AG08395 (cell line): Measurements from ENCODE around the gene SDCBP2.
A peak's percentile ranks its signal among the peaks of the same experiment; 100 is the strongest.

Experiments used
- DNase-seq: peaks from one replicate; pipeline ENCODE4 v3.0.0; 2012; ENCODE audit warnings: mixed read lengths, low spot score

Gene SDCBP2

DNA sequence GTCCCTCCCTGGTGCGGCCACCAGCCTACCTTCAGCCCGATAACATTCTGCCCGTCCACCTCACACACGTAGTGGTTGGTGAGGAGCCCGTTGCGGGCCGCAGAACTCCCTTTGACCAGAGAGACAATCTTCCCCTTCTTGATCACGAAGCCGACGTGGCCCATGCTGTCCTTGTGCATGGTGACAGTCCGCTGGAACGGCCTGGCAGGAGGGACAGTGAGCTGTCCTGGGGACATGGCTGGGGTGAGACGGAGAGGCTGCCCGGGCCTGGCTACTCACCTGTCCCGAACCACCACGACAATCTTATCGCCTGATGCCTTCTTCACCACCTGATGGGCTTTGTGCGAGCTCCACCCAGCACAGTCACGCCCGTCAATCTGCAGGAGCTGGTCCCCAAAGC is 16.6 kb downstream of the SDCBP2 start:
- DNase-seq = no peak

DNA sequence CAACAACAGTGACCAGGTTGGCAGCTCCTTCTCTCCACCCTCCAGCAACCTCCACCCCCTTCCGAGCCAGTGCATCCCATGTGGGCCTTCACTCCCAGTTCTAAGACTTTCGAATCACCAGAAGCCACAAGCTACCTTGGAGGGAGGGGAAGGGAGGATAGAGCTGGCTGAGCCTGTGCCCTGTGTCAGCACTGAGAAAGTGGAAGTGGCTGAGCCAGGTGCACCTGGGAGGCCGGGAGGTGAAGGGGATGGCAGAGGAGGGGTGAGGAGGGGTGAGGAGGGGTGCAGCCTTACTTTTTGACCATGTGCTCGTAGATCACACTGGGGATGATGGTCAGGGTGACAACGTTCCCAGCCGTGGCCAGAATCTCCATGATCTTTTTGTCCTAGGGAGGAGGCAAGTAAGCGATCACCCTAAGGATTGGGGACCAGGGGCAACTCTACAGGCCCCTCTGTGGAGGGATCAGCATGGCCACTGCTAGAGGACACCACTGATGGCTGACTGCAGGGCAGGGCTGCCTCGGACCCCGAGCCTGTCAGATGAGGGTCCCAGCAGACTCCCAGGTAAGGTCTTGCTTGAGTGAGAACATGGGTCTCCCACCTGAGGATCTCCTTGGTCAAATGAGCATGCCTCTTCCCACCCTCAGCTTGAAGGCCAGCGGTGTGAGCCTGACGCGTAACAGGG is 18.3 kb downstream of the SDCBP2 start:
- DNase-seq = no peak

DNA sequence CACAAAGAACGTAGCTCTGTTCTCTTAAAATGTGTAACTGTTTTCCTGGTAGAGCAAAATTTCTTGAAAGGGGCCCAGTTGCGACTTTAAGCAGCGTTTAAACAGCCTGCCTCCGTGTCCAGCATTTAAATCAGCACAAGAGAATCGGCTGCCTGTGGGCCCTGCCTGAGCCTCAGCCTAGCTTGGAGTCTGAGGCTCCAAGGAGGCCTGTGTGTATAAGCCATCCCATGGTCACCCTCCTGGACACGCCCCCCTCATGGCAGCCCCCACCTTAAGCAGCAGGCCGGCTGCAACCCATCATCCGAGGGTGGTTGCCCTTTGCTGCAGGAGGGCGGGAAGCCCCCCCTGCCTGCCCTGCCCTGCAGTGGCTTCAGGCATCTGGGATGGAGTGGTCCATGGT is 18.9 kb downstream of the SDCBP2 start:
- DNase-seq = no peak

DNA sequence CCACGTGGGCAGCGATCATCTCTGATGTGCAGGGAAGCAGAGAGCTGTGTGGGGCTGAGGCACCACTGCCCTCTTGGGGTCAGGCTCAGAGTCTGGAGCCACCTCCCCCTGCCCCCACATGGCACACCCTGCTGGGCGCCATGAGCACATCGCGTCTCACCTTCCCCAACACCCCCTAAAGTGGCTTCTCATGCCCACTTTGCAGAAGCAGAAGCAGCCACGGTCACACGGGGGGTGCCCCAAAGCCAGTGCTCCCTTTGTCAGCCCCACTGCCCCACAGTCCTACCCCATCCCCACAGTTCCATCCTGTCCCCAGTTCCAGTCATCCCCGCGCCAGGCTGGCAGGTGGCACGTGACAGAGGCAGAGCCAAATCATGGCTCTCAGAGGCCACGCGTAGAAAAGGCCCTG is 19.5 kb downstream of the SDCBP2 start:
- DNase-seq = no peak

DNA sequence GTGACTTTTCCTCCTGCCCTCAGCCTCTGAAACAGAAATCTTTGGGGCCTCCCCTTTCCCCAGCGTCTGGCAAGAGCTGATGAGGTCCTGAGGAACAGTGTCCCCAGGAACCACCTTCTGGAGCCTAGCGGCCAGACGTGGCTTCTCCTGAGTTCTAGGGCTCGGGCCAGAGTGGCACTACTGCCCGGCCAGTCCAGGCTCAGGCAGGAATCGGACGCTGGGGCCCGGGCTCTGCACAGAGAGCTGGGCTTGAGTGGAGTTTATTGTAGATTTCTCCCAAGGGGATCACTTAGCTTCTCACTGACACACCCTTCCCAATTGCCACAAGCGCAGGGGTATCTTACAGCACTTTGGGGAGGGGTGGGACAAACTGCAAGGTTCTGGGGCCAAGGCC is 20.2 kb downstream of the SDCBP2 start:
- no peak for DNase-seq

DNA sequence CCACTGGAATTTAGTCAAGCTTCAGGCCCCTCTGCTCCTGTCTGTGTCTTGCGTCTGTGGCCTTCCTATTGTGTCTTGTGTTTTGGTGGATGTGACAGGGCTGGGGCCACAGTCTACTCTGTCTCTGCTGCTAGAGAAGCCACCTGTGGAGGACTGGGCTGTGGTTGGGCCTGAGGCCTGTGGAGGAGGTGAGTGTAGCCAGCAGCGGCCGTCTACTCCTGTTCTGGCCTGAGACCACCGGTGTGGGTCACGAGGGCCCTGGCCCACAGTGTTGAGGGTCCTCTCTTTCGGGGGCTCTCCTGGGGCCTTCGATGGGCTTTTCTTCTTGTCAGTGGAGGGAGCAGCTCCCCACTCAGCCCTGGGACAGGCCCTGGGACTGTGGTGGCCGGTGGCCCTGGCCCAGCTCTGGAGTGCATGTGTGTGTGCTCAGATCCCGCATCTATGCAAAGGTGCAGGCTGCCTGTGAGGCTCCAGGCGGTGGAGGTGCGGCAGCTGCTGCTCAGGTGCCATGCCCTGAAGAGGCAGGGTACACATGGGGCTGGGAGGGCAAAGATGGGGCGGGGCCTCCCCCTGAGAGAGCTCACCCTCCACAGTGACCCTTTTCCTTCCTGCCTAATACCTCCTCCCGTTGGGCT is 20.8 kb downstream of the SDCBP2 start:
- no peak for DNase-seq

DNA sequence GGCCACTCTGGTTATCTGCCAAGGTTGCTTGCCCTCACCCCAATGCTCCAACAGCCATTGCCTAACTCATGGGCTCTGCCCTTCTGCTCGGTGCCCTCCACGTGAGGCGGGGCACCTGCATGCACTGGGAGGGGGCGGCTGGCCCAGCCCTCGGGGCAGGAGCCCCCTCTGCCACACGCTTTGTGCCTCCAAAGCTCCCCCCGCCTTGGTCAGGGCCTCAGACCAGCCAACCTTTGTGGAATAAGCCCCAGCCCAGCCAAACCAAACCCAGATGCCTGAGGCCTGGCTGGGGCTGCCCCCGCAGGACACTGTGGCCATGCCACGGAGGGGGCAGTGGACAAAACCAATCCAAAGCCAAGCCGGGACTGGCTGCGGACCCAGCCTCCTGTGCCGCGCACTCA is 21.4 kb downstream of the SDCBP2 start:
- no peak for DNase-seq

DNA sequence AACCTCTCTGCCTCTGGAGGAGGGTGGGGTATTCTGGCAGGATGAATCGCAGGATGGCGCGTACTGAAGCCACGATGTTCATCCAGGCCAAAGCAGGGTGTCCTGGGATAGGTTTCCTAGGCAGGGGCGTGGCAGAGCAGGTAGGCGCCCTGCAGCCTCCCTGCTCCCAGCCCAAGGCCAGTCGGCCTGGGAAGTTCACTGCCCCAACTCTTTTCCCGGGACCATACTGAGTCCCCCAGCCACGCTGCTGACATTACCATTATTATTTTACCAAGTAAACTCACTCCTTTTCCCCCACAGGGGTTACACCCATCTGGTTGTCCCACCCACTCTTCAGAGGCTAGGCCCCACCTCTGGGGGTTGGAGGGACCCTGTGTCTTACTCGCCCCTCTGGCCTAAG is 21.8 kb downstream of the SDCBP2 start:
- no peak for DNase-seq

DNA sequence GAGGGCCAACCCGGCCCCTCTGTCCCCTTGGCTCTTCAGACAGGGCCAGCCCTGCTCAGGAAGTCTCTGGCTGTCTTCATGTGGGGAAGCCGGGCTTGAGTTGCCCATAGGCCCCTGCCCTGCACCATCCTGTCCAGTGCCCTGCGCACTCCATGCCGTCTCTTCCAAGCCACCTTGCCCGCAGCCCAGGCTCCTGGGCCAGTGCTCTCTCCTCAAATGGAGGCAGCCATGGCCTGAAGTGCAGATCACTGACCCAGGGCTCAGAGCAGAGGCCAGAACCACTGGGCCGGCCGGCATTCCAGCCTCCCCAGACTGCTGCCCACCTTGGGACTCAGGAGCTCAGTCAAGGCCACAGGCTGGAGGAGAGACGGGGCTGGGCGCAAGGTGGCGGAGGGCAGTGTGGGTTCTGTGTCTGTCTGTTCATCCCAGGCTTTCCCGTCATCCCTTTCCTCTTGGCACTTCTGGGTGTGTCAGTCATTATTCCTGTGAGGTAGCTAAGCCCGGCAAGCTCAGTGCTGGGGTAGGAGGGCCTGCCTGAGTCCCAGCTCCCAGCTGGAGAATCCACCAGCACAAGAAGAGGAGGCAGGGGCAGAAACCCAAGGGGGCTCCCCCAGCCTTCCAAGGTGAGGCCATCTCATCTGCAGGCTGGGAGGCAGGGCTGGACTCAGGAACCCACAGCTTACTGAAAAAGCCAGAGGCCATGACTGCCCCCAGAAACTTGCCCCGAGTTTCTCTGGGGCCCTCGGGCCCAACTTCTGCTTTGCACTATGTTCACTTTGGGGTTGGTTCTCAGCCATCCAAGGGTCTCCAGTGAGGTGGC is 22.4 kb downstream of the SDCBP2 start:
- no peak for DNase-seq

DNA sequence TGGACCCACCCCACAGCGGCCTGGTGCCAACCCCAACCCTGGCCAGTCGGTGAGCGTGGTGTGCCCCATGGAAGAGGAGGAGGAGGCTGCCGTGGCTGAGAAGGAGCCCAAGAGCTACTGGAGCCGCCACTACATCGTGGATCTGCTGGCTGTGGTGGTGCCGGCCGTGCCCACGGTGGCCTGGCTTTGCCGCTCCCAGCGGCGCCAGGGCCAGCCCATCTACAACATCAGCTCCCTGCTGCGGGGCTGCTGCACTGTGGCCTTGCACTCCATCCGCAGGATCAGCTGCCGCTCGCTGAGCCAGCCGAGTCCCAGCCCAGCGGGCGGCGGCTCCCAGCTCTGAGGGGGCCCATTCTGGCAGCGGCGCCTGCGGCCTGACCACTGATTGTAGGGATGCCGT is 23.2 kb downstream of the SDCBP2 start:
- DNase-seq = no peak

DNA sequence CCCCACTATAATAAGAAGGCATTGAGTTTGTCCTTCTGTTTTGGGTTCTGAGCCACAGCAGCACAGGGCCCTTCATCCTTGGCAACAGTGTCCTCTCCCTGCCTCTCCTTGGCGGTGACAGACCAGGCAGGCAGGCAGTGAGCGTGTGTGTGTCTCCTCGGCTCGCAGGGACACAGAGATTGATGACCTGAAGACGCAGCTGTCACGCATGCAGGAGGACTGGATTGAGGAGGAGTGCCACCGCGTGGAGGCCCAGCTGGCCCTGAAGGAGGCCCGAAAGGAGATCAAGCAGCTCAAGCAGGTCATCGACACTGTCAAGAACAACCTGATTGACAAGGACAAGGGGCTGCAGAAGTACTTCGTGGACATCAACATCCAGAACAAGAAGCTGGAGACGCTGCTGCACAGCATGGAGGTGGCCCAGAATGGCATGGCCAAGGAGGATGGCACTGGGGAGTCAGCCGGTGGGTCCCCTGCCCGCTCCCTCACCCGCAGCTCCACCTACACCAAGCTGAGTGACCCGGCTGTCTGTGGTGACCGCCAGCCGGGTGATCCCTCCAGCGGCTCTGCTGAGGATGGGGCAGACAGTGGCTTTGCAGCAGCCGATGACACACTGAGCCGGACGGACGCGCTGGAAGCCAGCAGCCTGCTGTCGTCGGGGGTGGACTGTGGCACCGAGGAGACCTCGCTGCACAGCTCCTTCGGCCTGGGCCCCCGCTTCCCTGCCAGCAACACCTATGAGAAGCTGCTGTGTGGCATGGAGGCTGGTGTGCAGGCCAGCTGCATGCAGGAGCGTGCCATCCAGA is 24.0 kb downstream of the SDCBP2 start:
- no peak for DNase-seq

DNA sequence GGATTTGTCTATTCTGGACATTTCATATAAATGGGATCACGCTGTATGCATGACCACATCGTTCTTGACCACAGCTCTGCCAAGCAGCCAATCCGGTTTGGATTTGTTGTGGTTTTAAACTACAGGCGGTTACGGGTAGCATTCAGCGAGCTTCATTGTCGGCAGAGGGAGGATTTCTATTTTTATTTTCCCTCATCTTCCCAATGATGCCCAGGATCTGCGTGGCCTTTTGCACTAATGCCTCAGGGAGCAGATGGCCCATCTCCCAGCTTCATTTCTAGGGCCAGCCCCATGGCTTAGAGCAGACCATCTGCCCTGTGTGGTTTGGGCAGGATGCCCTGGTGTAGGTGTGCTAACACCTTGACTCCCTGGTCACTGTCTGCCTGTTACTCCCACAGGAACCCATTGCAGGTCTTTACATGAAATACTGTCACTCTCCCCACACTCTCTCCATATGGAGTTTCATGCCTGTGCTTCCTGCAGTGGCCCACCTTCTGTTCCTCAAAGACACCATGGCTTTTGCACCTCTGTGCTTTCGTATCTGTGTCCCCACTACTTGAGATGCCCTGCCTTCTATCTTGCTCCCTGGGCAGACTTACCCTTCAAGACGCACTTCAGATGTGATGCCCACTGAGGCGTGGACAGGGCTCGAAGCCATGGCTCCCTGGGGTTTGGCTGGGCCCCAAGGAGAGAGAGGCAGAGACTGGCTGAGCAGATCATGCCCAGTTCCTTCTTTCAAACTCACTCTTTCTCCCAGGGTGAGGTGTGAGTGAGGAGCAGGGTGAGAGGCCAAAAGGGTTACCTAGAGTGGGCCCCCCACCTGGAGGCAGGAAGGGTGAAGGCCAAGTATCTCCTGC is 26.0 kb downstream of the SDCBP2 start:
- no peak for DNase-seq

DNA sequence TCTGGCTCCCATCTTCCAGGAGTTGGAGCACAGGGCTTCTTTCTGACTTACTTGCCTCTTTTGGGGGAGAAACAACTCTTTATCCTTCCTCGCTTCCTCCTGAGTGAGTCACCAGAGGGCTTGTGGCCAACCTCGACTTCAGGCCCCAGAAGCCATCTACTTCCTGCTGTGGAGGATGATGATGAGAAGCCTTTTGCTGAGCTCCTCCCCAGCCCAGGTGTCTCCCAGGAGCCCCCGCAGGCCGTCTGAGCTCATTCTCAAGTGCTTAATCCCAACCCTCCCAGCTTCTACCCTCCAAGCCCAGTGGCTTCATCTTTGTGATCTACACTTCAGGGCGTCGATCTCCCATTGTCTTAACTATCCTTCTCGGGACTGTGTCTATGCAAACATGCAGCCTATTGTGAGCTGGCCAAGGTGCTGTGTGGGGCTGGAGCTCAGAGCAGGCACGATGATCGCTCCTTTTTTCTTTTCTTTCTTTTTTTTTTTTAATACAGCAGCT is 27.9 kb downstream of the SDCBP2 start:
- peak; percentile 73 for DNase-seq

DNA sequence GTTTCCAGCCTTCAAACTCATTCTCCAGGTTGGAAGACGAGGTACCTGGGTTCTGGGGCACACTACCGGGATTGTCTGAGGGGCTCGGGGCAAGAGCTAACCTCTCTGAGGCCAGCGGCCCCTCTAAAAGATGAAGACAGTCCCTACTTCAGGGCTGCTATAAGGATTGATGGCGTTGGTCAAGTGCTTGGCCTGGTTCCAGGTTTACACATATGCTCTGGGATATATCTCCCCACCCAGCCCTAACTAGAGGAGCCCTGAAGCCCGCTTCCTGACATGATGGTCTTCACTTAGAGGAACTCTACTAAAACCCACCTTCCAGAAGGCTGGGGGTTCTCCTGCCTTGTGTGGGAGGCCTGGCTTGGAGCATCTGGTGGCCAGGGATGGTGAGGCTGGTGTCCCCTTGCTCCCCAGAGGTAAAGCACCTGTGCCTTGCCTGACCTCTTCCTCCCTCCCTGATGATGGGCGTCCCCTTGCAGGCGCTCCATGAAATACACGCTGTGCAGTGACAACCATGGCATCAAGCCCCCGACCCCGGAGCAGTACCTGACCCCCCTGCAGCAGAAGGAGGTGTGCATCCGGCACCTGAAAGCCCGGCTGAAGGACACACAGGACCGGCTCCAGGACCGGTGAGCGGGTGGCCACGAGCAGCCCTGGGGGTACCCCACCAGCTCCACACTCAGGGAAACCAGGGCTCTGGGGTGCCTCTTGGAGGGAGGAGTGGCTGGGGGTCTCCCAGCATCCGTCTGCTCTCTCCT is 28.7 kb downstream of the SDCBP2 start:
- DNase-seq = no peak

DNA sequence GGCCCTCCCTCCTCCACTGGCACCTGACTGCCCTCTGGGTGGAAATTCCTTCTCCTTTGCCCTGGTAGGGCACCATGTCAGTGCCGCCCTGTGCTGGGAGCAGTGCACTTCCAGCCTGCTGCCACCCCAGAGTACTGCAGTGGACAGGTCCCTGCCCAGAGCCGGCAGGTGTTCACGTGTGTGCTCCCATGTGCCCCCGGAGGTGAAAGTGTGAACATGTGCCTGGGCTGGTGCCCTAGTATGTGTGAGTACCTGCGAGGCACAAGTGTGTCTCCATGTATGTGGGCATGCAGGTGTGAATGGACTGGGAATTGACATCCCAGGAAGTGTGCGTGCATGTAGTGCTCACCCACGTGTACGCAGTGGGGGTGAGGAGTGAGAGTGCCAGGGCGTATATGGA is 29.4 kb downstream of the SDCBP2 start:
- DNase-seq = no peak

DNA sequence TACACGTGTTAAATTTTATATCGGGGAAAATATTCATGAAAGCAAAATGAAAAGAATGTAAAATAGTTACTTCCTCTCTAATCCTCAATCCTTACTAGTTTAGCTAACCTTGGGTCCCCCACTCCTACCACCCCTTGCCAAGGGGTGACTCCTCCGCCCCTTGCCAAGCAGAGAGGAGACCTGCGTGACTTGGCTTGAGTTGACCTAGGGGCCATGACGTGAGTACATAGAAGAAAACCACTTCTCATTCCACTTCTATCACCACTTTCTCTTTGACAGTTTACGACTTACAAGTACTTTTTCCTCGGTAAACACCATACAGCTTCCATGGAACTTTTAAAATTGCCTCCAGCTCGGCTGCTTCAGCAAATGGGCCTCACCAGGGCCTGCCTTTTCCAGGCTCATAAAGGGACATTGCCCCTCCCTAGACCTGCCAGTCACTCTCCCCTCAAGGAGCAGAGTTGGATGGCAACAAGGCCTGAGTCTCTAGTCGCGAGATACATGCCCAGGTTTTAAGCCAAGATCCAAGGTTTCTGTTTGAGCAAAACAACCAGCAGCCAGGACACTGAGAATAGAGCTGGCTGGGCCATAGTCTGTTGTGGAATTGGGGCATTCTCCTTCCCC is 29.9 kb downstream of the SDCBP2 start:
- DNase-seq = no peak

DNA sequence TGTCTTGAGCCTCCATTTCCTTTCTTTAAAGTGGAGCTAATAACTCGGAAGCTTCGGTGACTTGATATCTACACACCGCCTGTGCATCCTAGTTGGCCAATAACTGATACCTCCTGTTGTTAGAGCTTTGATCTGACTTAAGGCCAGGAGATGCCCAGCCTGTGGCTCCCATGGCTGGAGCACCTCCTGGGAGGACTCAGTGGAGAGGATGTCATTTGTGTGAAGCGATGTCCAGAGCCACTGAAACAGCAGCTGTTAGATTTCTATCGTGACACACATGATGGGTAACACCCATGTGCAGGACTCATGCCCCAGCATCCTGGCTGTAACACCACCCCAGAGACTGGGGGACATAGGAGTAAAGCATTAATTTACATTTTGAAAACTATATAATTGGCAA is 30.8 kb downstream of the SDCBP2 start:
- no peak for DNase-seq

DNA sequence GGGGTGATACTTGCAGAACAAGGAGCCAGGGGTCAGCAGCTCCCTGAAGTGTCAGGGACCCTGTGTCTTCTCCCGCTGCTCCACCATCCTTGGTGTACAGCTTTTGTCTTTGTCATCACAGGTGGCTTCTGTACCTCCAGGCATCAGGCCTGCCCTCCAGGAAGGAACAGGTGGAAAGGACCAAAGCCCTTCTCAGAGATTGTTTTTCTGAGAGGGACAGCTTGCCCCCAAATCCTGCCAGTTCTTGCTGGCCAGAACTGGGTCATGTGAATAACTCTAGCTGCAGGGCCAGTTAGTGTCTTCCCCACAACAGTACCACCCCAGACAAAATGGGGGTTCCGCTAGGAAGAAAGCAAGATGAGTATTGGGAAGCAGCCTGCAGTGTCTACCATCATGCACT is 31.5 kb downstream of the SDCBP2 start:
- DNase-seq = no peak

DNA sequence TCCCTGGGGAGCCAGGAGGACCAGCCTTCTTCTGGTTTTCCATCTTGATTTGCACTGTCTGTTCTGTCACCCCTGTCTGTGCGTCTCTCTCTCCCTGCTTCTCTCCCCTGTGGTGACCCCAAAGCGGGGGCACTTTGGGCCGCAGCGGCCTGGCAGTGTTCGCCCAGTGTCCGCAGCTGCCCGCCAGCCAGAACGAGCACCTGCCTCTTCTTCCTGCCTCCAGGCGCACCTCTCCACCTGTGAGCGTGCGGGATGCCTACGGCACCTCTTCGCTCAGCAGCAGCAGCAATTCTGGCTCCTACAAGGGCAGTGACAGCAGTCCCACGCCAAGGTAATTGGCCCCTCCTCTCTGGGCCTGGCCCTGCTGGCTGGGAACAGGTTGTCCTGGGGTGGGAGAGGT is 32.0 kb downstream of the SDCBP2 start:
- no peak for DNase-seq

DNA sequence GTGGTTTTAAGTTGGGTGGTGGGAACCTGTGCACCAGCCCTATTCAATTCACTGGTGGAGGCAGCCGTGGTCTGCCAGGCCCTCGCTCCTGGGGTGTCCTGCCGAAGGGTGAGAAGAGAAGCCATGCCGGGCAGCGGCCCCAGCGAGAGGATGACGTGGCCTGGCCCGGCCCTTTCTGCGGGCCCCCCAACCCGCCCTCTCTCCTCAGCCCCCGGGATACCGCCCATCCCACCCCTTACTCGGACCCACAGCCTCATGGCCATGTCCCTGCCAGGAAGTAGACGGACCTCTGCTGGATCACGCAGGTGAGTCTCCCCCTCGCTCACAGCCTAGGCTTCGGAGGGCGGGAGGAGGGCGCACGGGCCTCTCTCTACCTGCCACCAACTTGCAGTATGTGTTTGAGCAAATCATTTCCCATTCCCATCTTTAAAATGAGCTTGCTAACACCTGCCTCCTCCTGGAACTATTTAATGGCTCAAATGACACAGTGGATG is 32.8 kb downstream of the SDCBP2 start:
- no peak for DNase-seq
